Measurements from ENCODE around the gene TMEM134.

- TF ChIP-seq POLR2A (IDR thresholded peaks at IDR 0.05; ENCODE audit: low read depth, low read length) = no peak
- no peak for TF ChIP-seq USF2 (IDR thresholded peaks at IDR 0.05; ENCODE audit: borderline replicate concordance, low read depth, low read length)
- no peak for TF ChIP-seq CEBPB (IDR thresholded peaks at IDR 0.05; ENCODE audit: borderline replicate concordance in 1 of 2, low read depth in 2 of 2, low read length in 2 of 2)
- TF ChIP-seq RFX5 (IDR thresholded peaks at IDR 0.05; ENCODE audit: low read depth, low read length) = no peak
- no peak for TF ChIP-seq CEBPZ (IDR thresholded peaks at IDR 0.05; ENCODE audit: low read depth, low read length)
- TF ChIP-seq NBN (IDR thresholded peaks at IDR 0.05) = no peak
- TF ChIP-seq SPI1 (IDR thresholded peaks at IDR 0.05; ENCODE audit: borderline replicate concordance, insufficient read depth, low read depth, low read length) = no peak
- TF ChIP-seq CTCF (IDR thresholded peaks at IDR 0.05 in 2 of 3, conservative IDR thresholded peaks at IDR 0.05 in 1 of 3; ENCODE audit: control insufficient read depth in 2 of 3, extremely low read depth in 1 of 3, insufficient read depth in 1 of 3, low read depth in 3 of 3, low read length in 3 of 3) = no peak
- no peak for TF ChIP-seq RCOR1 (conservative IDR thresholded peaks at IDR 0.05; ENCODE audit: low read depth, low read length)
- TF ChIP-seq RAD21 (IDR thresholded peaks at IDR 0.05; ENCODE audit: insufficient read depth, low read depth, low read length) = no peak
- TF ChIP-seq CHD2 (IDR thresholded peaks at IDR 0.05; ENCODE audit: borderline replicate concordance, low read depth, low read length) = no peak
Observed at GRCh38 chr11:67431346-67432249, 37.5 kb downstream of the TMEM134 start.

Measured in GM12878 (cell line).